ENCODE data around the gene PDZD2.

PDZD2 gene

GRCh38 chr5:31617867-31618266, 21.1 kb upstream of the PDZD2 start:
- H3K27ac ChIP-seq (replicated peaks): no peak overlapping the region
- DNase-seq (ENCODE audit: low read depth in 1 of 2, low spot score in 1 of 2): no peak
- H3K27me3 ChIP-seq (ENCODE audit: insufficient read depth, poor library complexity, severe bottlenecking): no peaks in the 10 kb centered on the region
- TF ChIP-seq SPI1 (IDR thresholded peaks at IDR 0.05; ENCODE audit: borderline replicate concordance, low read depth): no peak
- no peak for TF ChIP-seq GABPA (IDR thresholded peaks at IDR 0.05; ENCODE audit: low read depth)
- TF ChIP-seq CTCF (IDR thresholded peaks at IDR 0.05; ENCODE audit: insufficient read depth, low read length): no peak
- TF ChIP-seq POLR2AphosphoS5 (IDR thresholded peaks at IDR 0.05; ENCODE audit: low read depth): no peak
- TF ChIP-seq REST (IDR thresholded peaks at IDR 0.05; ENCODE audit: insufficient replicate concordance, low read depth): no peak
- no peak overlapping the region for H3K4me3 ChIP-seq (replicated peaks; ENCODE audit: insufficient read depth, low read length)

GRCh38 chr5:31620026-31620425, 18.9 kb upstream of the PDZD2 start:
- Histone ChIP-seq H3K27me3 (ENCODE audit: insufficient read depth, poor library complexity, severe bottlenecking) (no peaks in the 10 kb centered on the region), H3K27ac (replicated peaks) (no peak overlapping the region), H3K4me3 (replicated peaks; ENCODE audit: insufficient read depth, low read length) (no peak overlapping the region)
- no peak for TF ChIP-seq CTCF (IDR thresholded peaks at IDR 0.05; ENCODE audit: insufficient read depth, low read length)
- TF ChIP-seq SPI1 (IDR thresholded peaks at IDR 0.05; ENCODE audit: borderline replicate concordance, low read depth): no peak
- no peak for TF ChIP-seq POLR2AphosphoS5 (IDR thresholded peaks at IDR 0.05; ENCODE audit: low read depth)
- no peak for TF ChIP-seq GABPA (IDR thresholded peaks at IDR 0.05; ENCODE audit: low read depth)
- no peak for TF ChIP-seq REST (IDR thresholded peaks at IDR 0.05; ENCODE audit: insufficient replicate concordance, low read depth)
- no peak for DNase-seq (ENCODE audit: low read depth in 1 of 2, low spot score in 1 of 2)

GRCh38 chr5:31623249-31623648, 15.7 kb upstream of the PDZD2 start:
- H3K27ac ChIP-seq (replicated peaks): no peak overlapping the region
- no peak for TF ChIP-seq REST (IDR thresholded peaks at IDR 0.05; ENCODE audit: insufficient replicate concordance, low read depth)
- no peak for TF ChIP-seq SPI1 (IDR thresholded peaks at IDR 0.05; ENCODE audit: borderline replicate concordance, low read depth)
- TF ChIP-seq CTCF (IDR thresholded peaks at IDR 0.05; ENCODE audit: insufficient read depth, low read length): no peak
- no peak for TF ChIP-seq GABPA (IDR thresholded peaks at IDR 0.05; ENCODE audit: low read depth)
- TF ChIP-seq POLR2AphosphoS5 (IDR thresholded peaks at IDR 0.05; ENCODE audit: low read depth): no peak
- no peak overlapping the region for H3K4me3 ChIP-seq (replicated peaks; ENCODE audit: insufficient read depth, low read length)
- H3K27me3 ChIP-seq (ENCODE audit: insufficient read depth, poor library complexity, severe bottlenecking): no peaks in the 10 kb centered on the region
- DNase-seq (ENCODE audit: low read depth in 1 of 2, low spot score in 1 of 2): no peak

All from HL-60 (cell line).